NCI-H146 treated with DMSO at 0.1 percent for 48 hours (cell line): ENCODE data around the gene RABL3.
"Not testable (repeated sequence)": the region's sequence is repeated elsewhere in the genome, so short reads cannot be mapped to it uniquely, and the experiment has no call there.

Experiments
- DNase-seq: peaks from one replicate; lab custom pipeline; 2025; ENCODE audit not compliant: unreplicated experiment; lab: John Stamatoyannopoulos, UW

The RABL3 gene

GRCh38 chr3:120742198-120742848 is at the start of gene RABL3, which contains the start of gene GTF2E1:
Gene RABL3, minus strand, starts transcription at chr3:120742516. Its CDS starts 9 bp downstream, at chr3:120742507.
Gene GTF2E1, plus strand, starts transcription at chr3:120742744. Its CDS starts 7,809 bp downstream, at chr3:120750553.
- peak; percentile 100 for DNase-seq

GRCh38 chr3:120791913-120792312 is 49.6 kb upstream of the RABL3 start:
- no peak for DNase-seq

GRCh38 chr3:120791010-120791409 is 48.7 kb upstream of the RABL3 start:
- no peak for DNase-seq

- not testable (repeated sequence) for DNase-seq
Measured at GRCh38 chr3:120785832-120786231, 43.5 kb upstream of the RABL3 start.

- DNase-seq, result no peak
Measured at GRCh38 chr3:120780977-120781376, 38.7 kb upstream of the RABL3 start.

GRCh38 chr3:120778776-120779175 is 36.5 kb upstream of the RABL3 start:
- no peak for DNase-seq

- no peak for DNase-seq
Measured at GRCh38 chr3:120775411-120775810, 33.1 kb upstream of the RABL3 start.

- DNase-seq, result no peak
Measured at GRCh38 chr3:120773932-120774331, 31.6 kb upstream of the RABL3 start.

- DNase-seq, result no peak
Measured at GRCh38 chr3:120772081-120772480, 29.8 kb upstream of the RABL3 start.

GRCh38 chr3:120770891-120771290 is 28.6 kb upstream of the RABL3 start:
- DNase-seq, result no peak

- DNase-seq, result no peak
Measured at GRCh38 chr3:120769436-120769835, 27.1 kb upstream of the RABL3 start.

- no peak for DNase-seq
Measured at GRCh38 chr3:120767106-120767505, 24.8 kb upstream of the RABL3 start.

- no peak for DNase-seq
Measured at GRCh38 chr3:120766576-120766975, 24.3 kb upstream of the RABL3 start.

GRCh38 chr3:120765830-120766493 is 23.6 kb upstream of the RABL3 start:
- no peak for DNase-seq

GRCh38 chr3:120764206-120764605 is 21.9 kb upstream of the RABL3 start:
- DNase-seq, result no peak

GRCh38 chr3:120763601-120764000 is 21.3 kb upstream of the RABL3 start:
- no peak for DNase-seq

- DNase-seq, result no peak
Measured at GRCh38 chr3:120762615-120763014, 20.3 kb upstream of the RABL3 start.

GRCh38 chr3:120758551-120758950 is 16.2 kb upstream of the RABL3 start:
- DNase-seq, result not testable (repeated sequence)

GRCh38 chr3:120756061-120756460 is 13.7 kb upstream of the RABL3 start:
- DNase-seq, result no peak

GRCh38 chr3:120753810-120754209 is 11.5 kb upstream of the RABL3 start:
- no peak for DNase-seq

- DNase-seq, result no peak
Measured at GRCh38 chr3:120752865-120753264, 10.5 kb upstream of the RABL3 start.

- DNase-seq, result no peak
Measured at GRCh38 chr3:120752230-120752629, 9.9 kb upstream of the RABL3 start.

GRCh38 chr3:120749843-120750242 is 7.5 kb upstream of the RABL3 start:
- DNase-seq, result no peak
